H1 (cell line): ENCODE measurements around the gene MYH9. TPM values are rescaled to one million over a fixed set of nuclear protein-coding genes. Genes with fewer than 3 reads are reported as not detected.

Experiments
- CTCF ChIA-PET: fragments of 300-600 bp; sonication (Branson Sonifier 250); formaldehyde crosslinking; loops from one replicate; lab custom pipeline; 2021; ENCODE audit not compliant: partially characterized antibody; lab: Charles Lee
- POLR2A ChIA-PET: fragments of 300-600 bp; sonication (Branson Sonifier 250); formaldehyde crosslinking; loops from one replicate; lab custom pipeline; 2021; ENCODE audit warnings: inconsistent platforms; ENCODE audit not compliant: partially characterized antibody; lab: Charles Lee
- DNase-seq, 2 experiments: peaks; one replicate each; pipeline versions ENCODE4 v3.0.0 to v3.0.0-alpha.2; 2010 to 2022; ENCODE audit warnings: low spot score in 2 of 2, low read depth in 1 of 2, mixed read lengths in 1 of 2
- FAIRE-seq: peaks from 2 replicates; lab custom pipeline; 2011; peaks lifted over from hg19 to GRCh38; lab: Jason Lieb, UNC
- H2AFZ ChIP-seq: 2 replicates; pipeline ENCODE4 v1.8.1; 2012; ENCODE audit warnings: low read length, inconsistent platforms
- H2AK5ac ChIP-seq: 2 replicates; pipeline ENCODE4 v1.6.1; 2013; ENCODE audit warnings: low read depth, low read length
- H2BK120ac ChIP-seq: replicated peaks from 2 replicates; pipeline ENCODE3; 2013; ENCODE audit warnings: low read depth, low read length, inconsistent platforms
- H2BK12ac ChIP-seq: 2 replicates; pipeline ENCODE4 v1.6.1; 2013; ENCODE audit warnings: low read depth, low read length
- H2BK15ac ChIP-seq: 2 replicates; pipeline ENCODE4 v1.6.1; 2013; ENCODE audit warnings: low read length
- H2BK20ac ChIP-seq: 2 replicates; pipeline ENCODE4 v1.6.1; 2013; ENCODE audit warnings: low read length
- H2BK5ac ChIP-seq: 2 replicates; pipeline ENCODE4 v1.6.1; 2013; ENCODE audit warnings: low read depth, low read length
- H3K14ac ChIP-seq: 2 replicates; pipeline ENCODE4 v1.6.1; 2013; ENCODE audit warnings: inconsistent platforms; ENCODE audit not compliant: insufficient read length
- H3K18ac ChIP-seq: 2 replicates; pipeline ENCODE4 v1.6.1; 2013; ENCODE audit warnings: low read length; ENCODE audit errors: extremely low read depth
- H3K23ac ChIP-seq: 2 replicates; pipeline ENCODE4 v1.6.1; 2013; ENCODE audit warnings: inconsistent platforms; ENCODE audit not compliant: insufficient read length
- H3K23me2 ChIP-seq: 2 replicates; pipeline ENCODE4 v1.6.1; 2013; ENCODE audit warnings: low read depth, low read length
- H3K27ac ChIP-seq: 2 replicates; pipeline ENCODE4 v1.6.1; 2011; ENCODE audit warnings: low read depth, low read length, inconsistent platforms
- H3K27me3 ChIP-seq, 4 experiments: replicated peaks in 1 of 4; 1 replicate in 1 of 4; 2 replicates in 3 of 4; pipeline versions ENCODE4 v1.6.1 to v1.8.1; 2011 to 2013; ENCODE audit warnings: low read length in 3 of 4, mild to moderate bottlenecking in 3 of 4, inconsistent platforms in 2 of 4, mixed read lengths in 2 of 4, moderate library complexity in 1 of 4; ENCODE audit not compliant: control insufficient read depth in 3 of 4, insufficient read depth in 3 of 4; ENCODE audit errors: extremely low read depth in 1 of 4
- H3K36me3 ChIP-seq, 4 experiments: 2 replicates each; pipeline versions ENCODE4 v1.6.1 to v1.8.1; 2011 to 2013; ENCODE audit warnings: mild to moderate bottlenecking in 4 of 4, low read length in 3 of 4, moderate library complexity in 2 of 4, control low read depth in 1 of 4, inconsistent platforms in 1 of 4; ENCODE audit not compliant: insufficient read depth in 4 of 4, control insufficient read depth in 2 of 4
- H3K4ac ChIP-seq: replicated peaks from 2 replicates; pipeline ENCODE3; 2013; ENCODE audit warnings: low read length, low read depth, mixed read lengths, inconsistent platforms; ENCODE audit not compliant: insufficient read length
- H3K4me1 ChIP-seq, 4 experiments: replicated peaks in 1 of 4; 1 replicate in 1 of 4; 2 replicates in 3 of 4; pipeline versions ENCODE4 v1.6.1 to v1.8.1; 2011 to 2013; ENCODE audit warnings: low read length in 3 of 4, inconsistent platforms in 2 of 4, mixed read lengths in 1 of 4; ENCODE audit not compliant: insufficient read depth in 4 of 4, control insufficient read depth in 3 of 4
- H3K4me2 ChIP-seq, 2 experiments: 2 replicates each; pipeline versions ENCODE4 v1.6.1 to v1.8.1; 2011 to 2013; ENCODE audit warnings: low read depth in 2 of 2, low read length in 2 of 2, control low read depth in 1 of 2, inconsistent platforms in 1 of 2, mild to moderate bottlenecking in 1 of 2; ENCODE audit not compliant: insufficient read depth in 1 of 2
- H3K4me3 ChIP-seq, 4 experiments: fragments of 200-600, 300-600 bp in 1 of 4; sonication (generic), shearing (Covaris generic), sonication (Bioruptor Twin) in 1 of 4; 2 replicates each; pipeline versions ENCODE4 v1.5.1 to v1.8.1; 2011 to 2016; ENCODE audit warnings: low read length in 4 of 4, low read depth in 3 of 4, control low read depth in 2 of 4, inconsistent platforms in 2 of 4, mild to moderate bottlenecking in 2 of 4, mixed read lengths in 1 of 4, moderate library complexity in 1 of 4; ENCODE audit not compliant: insufficient read depth in 2 of 4; ENCODE audit errors: extremely low read depth in 1 of 4
- H3K56ac ChIP-seq: replicated peaks from 2 replicates; pipeline ENCODE3; 2013; ENCODE audit warnings: low read depth, mild to moderate bottlenecking, mixed read lengths, low read length, inconsistent platforms; ENCODE audit not compliant: insufficient read length
- H3K79me1 ChIP-seq: 2 replicates; pipeline ENCODE4 v1.6.1; 2013; ENCODE audit warnings: low read depth, low read length, control low read depth
- H3K79me2 ChIP-seq, 2 experiments: 2 replicates each; pipeline versions ENCODE4 v1.6.1 to v1.8.1; 2012 to 2013; ENCODE audit warnings: low read length in 2 of 2, mild to moderate bottlenecking in 2 of 2, inconsistent platforms in 1 of 2; ENCODE audit not compliant: insufficient read depth in 2 of 2, control insufficient read depth in 1 of 2
- H3K9ac ChIP-seq, 4 experiments: replicated peaks in 1 of 4; 1 replicate in 1 of 4; 2 replicates in 3 of 4; pipeline versions ENCODE4 v1.6.1 to v1.8.1; 2011 to 2013; ENCODE audit warnings: low read depth in 3 of 4, low read length in 3 of 4, control low read depth in 2 of 4, mild to moderate bottlenecking in 2 of 4, moderate library complexity in 2 of 4, inconsistent platforms in 1 of 4; ENCODE audit errors: extremely low read depth in 1 of 4
- H3K9me3 ChIP-seq, 2 experiments: 2 replicates each; pipeline versions ENCODE4 v1.6.1 to v1.8.1; 2012 to 2013; ENCODE audit warnings: mild to moderate bottlenecking in 2 of 2, moderate library complexity in 2 of 2, control low read depth in 1 of 2, inconsistent platforms in 1 of 2, low read depth in 1 of 2, low read length in 1 of 2, mixed read lengths in 1 of 2; ENCODE audit not compliant: insufficient read depth in 2 of 2
- H4K20me1 ChIP-seq, 2 experiments: replicated peaks in 1 of 2; 2 replicates each; pipeline versions ENCODE3 to v1.8.1; 2011 to 2013; ENCODE audit warnings: inconsistent platforms in 2 of 2, low read length in 2 of 2, mild to moderate bottlenecking in 1 of 2; ENCODE audit not compliant: insufficient read depth in 2 of 2, control insufficient read depth in 1 of 2
- H4K5ac ChIP-seq: 2 replicates; pipeline ENCODE4 v1.6.1; 2013; ENCODE audit warnings: low read length, low read depth, mixed read lengths, inconsistent platforms; ENCODE audit not compliant: insufficient read length
- H4K8ac ChIP-seq: 2 replicates; pipeline ENCODE4 v1.8.0; 2013; ENCODE audit warnings: mild to moderate bottlenecking, moderate library complexity, low read length, inconsistent platforms; ENCODE audit not compliant: insufficient read depth; ENCODE audit errors: extremely low read depth
- H4K91ac ChIP-seq: replicated peaks from 2 replicates; pipeline ENCODE3; 2013; ENCODE audit warnings: low read length, mixed read lengths, inconsistent platforms; ENCODE audit not compliant: insufficient read length
- CBX5 ChIP-seq: fragments of 300-800, 300-1000 bp; sonication (generic); IDR thresholded peaks from 2 replicates; pipeline ENCODE4 v1.7.1; 2016; ENCODE audit warnings: antibody characterized with exemption, low read length, low read depth
- CBX8 ChIP-seq: fragments of 300-800, 300-1000 bp; sonication (generic); IDR thresholded peaks from 2 replicates; pipeline ENCODE4 v1.7.1; 2016; ENCODE audit warnings: low read depth, low read length, borderline replicate concordance
- EGR1 ChIP-seq: IDR thresholded peaks from 2 replicates; pipeline ENCODE4 v1.6.1; 2011; ENCODE audit warnings: low read depth, low read length, borderline replicate concordance
- EZH2 ChIP-seq: fragments of 200-600 bp; sonication (generic); IDR thresholded peaks from 2 replicates; pipeline ENCODE4 v1.7.1; 2012; ENCODE audit warnings: low read depth, mild to moderate bottlenecking, moderate library complexity, low read length, inconsistent platforms; ENCODE audit not compliant: severe bottlenecking
- HDAC2 ChIP-seq, 2 experiments: fragments of 300-600 bp in 1 of 2; sonication (generic) in 1 of 2; IDR thresholded peaks; 2 replicates each; pipeline ENCODE4 v1.6.1; 2011 to 2012; ENCODE audit warnings: low read depth in 2 of 2, low read length in 2 of 2, mild to moderate bottlenecking in 2 of 2, moderate library complexity in 2 of 2, borderline replicate concordance in 1 of 2, inconsistent platforms in 1 of 2
- NRF1 ChIP-seq: IDR thresholded peaks from 2 replicates; pipeline ENCODE4 v1.6.1; 2011; ENCODE audit warnings: mild to moderate bottlenecking, low read depth, low read length, improper control_type of control experiment
- SIN3A ChIP-seq, 2 experiments: IDR thresholded peaks in 1 of 2; conservative IDR thresholded peaks in 1 of 2; 2 replicates each; pipeline ENCODE4 v1.6.1; 2011 to 2012; ENCODE audit warnings: low read length in 2 of 2, improper control_type of control experiment in 1 of 2, low read depth in 1 of 2, mild to moderate bottlenecking in 1 of 2
- SP4 ChIP-seq: IDR thresholded peaks from 2 replicates; pipeline ENCODE4 v1.6.1; 2012; ENCODE audit warnings: low read length, inconsistent platforms
- SUZ12 ChIP-seq: fragments of 200-600 bp; sonication (generic); IDR thresholded peaks from 2 replicates; pipeline ENCODE4 v1.6.1; 2012; ENCODE audit warnings: mild to moderate bottlenecking, inconsistent platforms, low read length, moderate library complexity, mixed read lengths
- WGBS, 2 experiments: shearing (Covaris generic) in 1 of 2; methylation state at CpG; one replicate each; pipeline versions ENCODE4 v1.1.6 to v1.1.7; 2013 to 2015; ENCODE audit warnings: low lambda C conversion rate in 2 of 2, mixed read lengths in 2 of 2, inconsistent platforms in 1 of 2, low coverage in 1 of 2, missing lambda C conversion rate in 1 of 2; ENCODE audit not compliant: insufficient replicate concordance in 2 of 2, insufficient coverage in 1 of 2, insufficient read length in 1 of 2; ENCODE audit errors: extremely low coverage in 1 of 2, missing lambda C conversion rate in 1 of 2; 5-methylcytosine and 5-hydroxymethylcytosine counted together
- polyA plus RNA-seq, 7 experiments: library from polyadenylated mRNA; depleted of rRNA in 3 of 7; stranded (reverse) in 5 of 7; unstranded in 2 of 7; fragments of >200 nt in 5 of 7; fragments of 200-250 nt in 2 of 7; gene quantifications; 1 replicate in 5 of 7; 2 replicates in 1 of 7; 4 replicates in 1 of 7; pipeline versions ENCODE4 v1.2.1 to v1.2.3, GENCODE V29; 2011 to 2013; ENCODE audit warnings: missing spikeins in 2 of 7, mixed read lengths in 2 of 7
- total RNA-seq: library from RNA; stranded (reverse); fragmentation: NEBNext Ultra II Directional; extraction: Animal tissue kit (Norgen Biotek cat#: 25700); gene quantifications from 2 replicates; pipeline ENCODE4 v1.2.1, GENCODE V29; 2021
- TF ChIP-seq, protein P1 (sequence below): IDR thresholded peaks from 2 replicates; pipeline ENCODE4 v1.6.1; 2012; ENCODE audit warnings: inconsistent platforms

Gene MYH9
- total and polyA plus RNA-seq, 2 of the 8 experiments (the other 6 are each of a cell fraction or from before 2014, with no cell fraction given), result 24.9 to 322 TPM

GRCh38 chr22:36344106-36344827 is 43.5 kb downstream of the MYH9 start:
- Histone ChIP-seq H3K23me2 (no peaks in the 10 kb centered on the region), H2AFZ (no peak overlapping the region), H3K27me3 (no peaks in the 10 kb centered on the region), H3K56ac (no peak overlapping the region), H2AK5ac (no peak overlapping the region), H2BK20ac (no peak overlapping the region), H2BK5ac (no peak overlapping the region; the same call in 1 of the 2 replicates), H4K5ac (no peak overlapping the region), H3K18ac (no peak overlapping the region; the same call in 1 of the 2 replicates), H2BK120ac (no peak overlapping the region), H2BK12ac (no peak overlapping the region), H3K36me3 (peaks cover 16 to 31% (median 24%) of the 10 kb centered on the region in 4 experiments), H4K91ac (no peak overlapping the region), H3K79me2 (peaks cover 0 to 71% of the 10 kb centered on the region in 2 experiments; a peak in 2 of 4 replicates), H3K79me1 (peaks cover 17% of the 10 kb centered on the region), H3K27ac (no peak overlapping the region), H3K14ac (no peak overlapping the region), H2BK15ac (no peak overlapping the region), H3K4me2 (no peak overlapping the region), H3K23ac (no peak overlapping the region), H4K8ac (no peak overlapping the region), H4K20me1 (peaks cover 9 to 32% of the 10 kb centered on the region in 2 experiments), H3K4me1 (peaks cover 0 to 3% (median under 1%) of the 10 kb centered on the region in 4 experiments; a peak in 5 of 7 replicates), H3K9ac (no peak overlapping the region; a peak in 1 of 7 replicates), H3K4ac (no peak overlapping the region), H3K9me3 (no peaks in the 10 kb centered on the region), H3K4me3 (no peak overlapping the region)
- FAIRE-seq (no peak), DNase-seq (no peak)
- ChIA-PET POLR2A (interaction anchor here (1.0 to 8.4 kb wide), 6 partner anchors 13 to 47 kb away, joined by 3 to 39 read pairs (median 4); no protein-coding TSS in a partner anchor), CTCF (interaction anchor here (1.3 to 4.0 kb wide), 3 partner anchors 9 to 15 kb away, joined by 3 to 21 read pairs (median 4); no protein-coding TSS in a partner anchor)
- 94% methylated on average over 23 of the region's 23 CpGs; no CpG with 5 or more reads in 1 of the 2 experiments for WGBS, 2 experiments
- TF ChIP-seq NRF1 (no peak), SUZ12 (no peak), SP4 (no peak), HDAC2 (IDR thresholded peaks at IDR 0.05; ENCODE audit: borderline replicate concordance in 1 of 2, low read depth in 2 of 2, low read length in 2 of 2) (no peak), EZH2 (no peak), CBX5 (no peak), SIN3A (conservative IDR thresholded peaks at IDR 0.05 in 1 of 2, IDR thresholded peaks at IDR 0.05 in 1 of 2; ENCODE audit: low read depth in 1 of 2, low read length in 2 of 2) (no peak), CBX8 (no peak), EGR1 (no peak)
- TF ChIP-seq, protein P1, sequence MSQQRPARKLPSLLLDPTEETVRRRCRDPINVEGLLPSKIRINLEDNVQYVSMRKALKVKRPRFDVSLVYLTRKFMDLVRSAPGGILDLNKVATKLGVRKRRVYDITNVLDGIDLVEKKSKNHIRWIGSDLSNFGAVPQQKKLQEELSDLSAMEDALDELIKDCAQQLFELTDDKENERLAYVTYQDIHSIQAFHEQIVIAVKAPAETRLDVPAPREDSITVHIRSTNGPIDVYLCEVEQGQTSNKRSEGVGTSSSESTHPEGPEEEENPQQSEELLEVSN, result no peak
